H1 (cell line): ENCODE data around the gene SMARCAL1. TPM values are rescaled to one million over a fixed set of nuclear protein-coding genes. Genes with fewer than 3 reads are reported as not detected.

Source experiments
- CTCF ChIA-PET: fragments of 300-600 bp; sonication (Branson Sonifier 250); formaldehyde crosslinking; loops from one replicate; lab custom pipeline; 2021; ENCODE audit not compliant: partially characterized antibody; lab: Charles Lee
- POLR2A ChIA-PET: fragments of 300-600 bp; sonication (Branson Sonifier 250); formaldehyde crosslinking; loops from one replicate; lab custom pipeline; 2021; ENCODE audit warnings: inconsistent platforms; ENCODE audit not compliant: partially characterized antibody; lab: Charles Lee
- DNase-seq, 2 experiments: peaks; one replicate each; pipeline versions ENCODE4 v3.0.0 to v3.0.0-alpha.2; 2010 to 2022; ENCODE audit warnings: low spot score in 2 of 2, low read depth in 1 of 2, mixed read lengths in 1 of 2
- FAIRE-seq: peaks from 2 replicates; lab custom pipeline; 2011; peaks lifted over from hg19 to GRCh38; lab: Jason Lieb, UNC
- H2AFZ ChIP-seq: 2 replicates; pipeline ENCODE4 v1.8.1; 2012; ENCODE audit warnings: low read length, inconsistent platforms
- H2AK5ac ChIP-seq: 2 replicates; pipeline ENCODE4 v1.6.1; 2013; ENCODE audit warnings: low read depth, low read length
- H2BK120ac ChIP-seq: replicated peaks from 2 replicates; pipeline ENCODE3; 2013; ENCODE audit warnings: low read depth, low read length, inconsistent platforms
- H2BK12ac ChIP-seq: 2 replicates; pipeline ENCODE4 v1.6.1; 2013; ENCODE audit warnings: low read depth, low read length
- H2BK15ac ChIP-seq: 2 replicates; pipeline ENCODE4 v1.6.1; 2013; ENCODE audit warnings: low read length
- H2BK20ac ChIP-seq: 2 replicates; pipeline ENCODE4 v1.6.1; 2013; ENCODE audit warnings: low read length
- H2BK5ac ChIP-seq: 2 replicates; pipeline ENCODE4 v1.6.1; 2013; ENCODE audit warnings: low read depth, low read length
- H3K14ac ChIP-seq: 2 replicates; pipeline ENCODE4 v1.6.1; 2013; ENCODE audit warnings: inconsistent platforms; ENCODE audit not compliant: insufficient read length
- H3K18ac ChIP-seq: 2 replicates; pipeline ENCODE4 v1.6.1; 2013; ENCODE audit warnings: low read length; ENCODE audit errors: extremely low read depth
- H3K23ac ChIP-seq: 2 replicates; pipeline ENCODE4 v1.6.1; 2013; ENCODE audit warnings: inconsistent platforms; ENCODE audit not compliant: insufficient read length
- H3K23me2 ChIP-seq: 2 replicates; pipeline ENCODE4 v1.6.1; 2013; ENCODE audit warnings: low read depth, low read length
- H3K27ac ChIP-seq: 2 replicates; pipeline ENCODE4 v1.6.1; 2011; ENCODE audit warnings: low read depth, low read length, inconsistent platforms
- H3K27me3 ChIP-seq, 4 experiments: replicated peaks in 1 of 4; 1 replicate in 1 of 4; 2 replicates in 3 of 4; pipeline versions ENCODE4 v1.6.1 to v1.8.1; 2011 to 2013; ENCODE audit warnings: low read length in 3 of 4, mild to moderate bottlenecking in 3 of 4, inconsistent platforms in 2 of 4, mixed read lengths in 2 of 4, moderate library complexity in 1 of 4; ENCODE audit not compliant: control insufficient read depth in 3 of 4, insufficient read depth in 3 of 4; ENCODE audit errors: extremely low read depth in 1 of 4
- H3K36me3 ChIP-seq, 4 experiments: 2 replicates each; pipeline versions ENCODE4 v1.6.1 to v1.8.1; 2011 to 2013; ENCODE audit warnings: mild to moderate bottlenecking in 4 of 4, low read length in 3 of 4, moderate library complexity in 2 of 4, control low read depth in 1 of 4, inconsistent platforms in 1 of 4; ENCODE audit not compliant: insufficient read depth in 4 of 4, control insufficient read depth in 2 of 4
- H3K4ac ChIP-seq: replicated peaks from 2 replicates; pipeline ENCODE3; 2013; ENCODE audit warnings: low read length, low read depth, mixed read lengths, inconsistent platforms; ENCODE audit not compliant: insufficient read length
- H3K4me1 ChIP-seq, 4 experiments: replicated peaks in 1 of 4; 1 replicate in 1 of 4; 2 replicates in 3 of 4; pipeline versions ENCODE4 v1.6.1 to v1.8.1; 2011 to 2013; ENCODE audit warnings: low read length in 3 of 4, inconsistent platforms in 2 of 4, mixed read lengths in 1 of 4; ENCODE audit not compliant: insufficient read depth in 4 of 4, control insufficient read depth in 3 of 4
- H3K4me2 ChIP-seq, 2 experiments: 2 replicates each; pipeline versions ENCODE4 v1.6.1 to v1.8.1; 2011 to 2013; ENCODE audit warnings: low read depth in 2 of 2, low read length in 2 of 2, control low read depth in 1 of 2, inconsistent platforms in 1 of 2, mild to moderate bottlenecking in 1 of 2; ENCODE audit not compliant: insufficient read depth in 1 of 2
- H3K4me3 ChIP-seq, 4 experiments: fragments of 200-600, 300-600 bp in 1 of 4; sonication (generic), shearing (Covaris generic), sonication (Bioruptor Twin) in 1 of 4; 2 replicates each; pipeline versions ENCODE4 v1.5.1 to v1.8.1; 2011 to 2016; ENCODE audit warnings: low read length in 4 of 4, low read depth in 3 of 4, control low read depth in 2 of 4, inconsistent platforms in 2 of 4, mild to moderate bottlenecking in 2 of 4, mixed read lengths in 1 of 4, moderate library complexity in 1 of 4; ENCODE audit not compliant: insufficient read depth in 2 of 4; ENCODE audit errors: extremely low read depth in 1 of 4
- H3K56ac ChIP-seq: replicated peaks from 2 replicates; pipeline ENCODE3; 2013; ENCODE audit warnings: low read depth, mild to moderate bottlenecking, mixed read lengths, low read length, inconsistent platforms; ENCODE audit not compliant: insufficient read length
- H3K79me1 ChIP-seq: 2 replicates; pipeline ENCODE4 v1.6.1; 2013; ENCODE audit warnings: low read depth, low read length, control low read depth
- H3K79me2 ChIP-seq, 2 experiments: 2 replicates each; pipeline versions ENCODE4 v1.6.1 to v1.8.1; 2012 to 2013; ENCODE audit warnings: low read length in 2 of 2, mild to moderate bottlenecking in 2 of 2, inconsistent platforms in 1 of 2; ENCODE audit not compliant: insufficient read depth in 2 of 2, control insufficient read depth in 1 of 2
- H3K9ac ChIP-seq, 4 experiments: replicated peaks in 1 of 4; 1 replicate in 1 of 4; 2 replicates in 3 of 4; pipeline versions ENCODE4 v1.6.1 to v1.8.1; 2011 to 2013; ENCODE audit warnings: low read depth in 3 of 4, low read length in 3 of 4, control low read depth in 2 of 4, mild to moderate bottlenecking in 2 of 4, moderate library complexity in 2 of 4, inconsistent platforms in 1 of 4; ENCODE audit errors: extremely low read depth in 1 of 4
- H3K9me3 ChIP-seq, 2 experiments: 2 replicates each; pipeline versions ENCODE4 v1.6.1 to v1.8.1; 2012 to 2013; ENCODE audit warnings: mild to moderate bottlenecking in 2 of 2, moderate library complexity in 2 of 2, control low read depth in 1 of 2, inconsistent platforms in 1 of 2, low read depth in 1 of 2, low read length in 1 of 2, mixed read lengths in 1 of 2; ENCODE audit not compliant: insufficient read depth in 2 of 2
- H4K20me1 ChIP-seq, 2 experiments: replicated peaks in 1 of 2; 2 replicates each; pipeline versions ENCODE3 to v1.8.1; 2011 to 2013; ENCODE audit warnings: inconsistent platforms in 2 of 2, low read length in 2 of 2, mild to moderate bottlenecking in 1 of 2; ENCODE audit not compliant: insufficient read depth in 2 of 2, control insufficient read depth in 1 of 2
- H4K5ac ChIP-seq: 2 replicates; pipeline ENCODE4 v1.6.1; 2013; ENCODE audit warnings: low read length, low read depth, mixed read lengths, inconsistent platforms; ENCODE audit not compliant: insufficient read length
- H4K8ac ChIP-seq: 2 replicates; pipeline ENCODE4 v1.8.0; 2013; ENCODE audit warnings: mild to moderate bottlenecking, moderate library complexity, low read length, inconsistent platforms; ENCODE audit not compliant: insufficient read depth; ENCODE audit errors: extremely low read depth
- H4K91ac ChIP-seq: replicated peaks from 2 replicates; pipeline ENCODE3; 2013; ENCODE audit warnings: low read length, mixed read lengths, inconsistent platforms; ENCODE audit not compliant: insufficient read length
- NRF1 ChIP-seq: IDR thresholded peaks from 2 replicates; pipeline ENCODE4 v1.6.1; 2011; ENCODE audit warnings: mild to moderate bottlenecking, low read depth, low read length, improper control_type of control experiment
- WGBS, 2 experiments: shearing (Covaris generic) in 1 of 2; methylation state at CpG; one replicate each; pipeline versions ENCODE4 v1.1.6 to v1.1.7; 2013 to 2015; ENCODE audit warnings: low lambda C conversion rate in 2 of 2, mixed read lengths in 2 of 2, inconsistent platforms in 1 of 2, low coverage in 1 of 2, missing lambda C conversion rate in 1 of 2; ENCODE audit not compliant: insufficient replicate concordance in 2 of 2, insufficient coverage in 1 of 2, insufficient read length in 1 of 2; ENCODE audit errors: extremely low coverage in 1 of 2, missing lambda C conversion rate in 1 of 2; 5-methylcytosine and 5-hydroxymethylcytosine counted together
- polyA plus RNA-seq, 7 experiments: library from polyadenylated mRNA; depleted of rRNA in 3 of 7; stranded (reverse) in 5 of 7; unstranded in 2 of 7; fragments of >200 nt in 5 of 7; fragments of 200-250 nt in 2 of 7; gene quantifications; 1 replicate in 5 of 7; 2 replicates in 1 of 7; 4 replicates in 1 of 7; pipeline versions ENCODE4 v1.2.1 to v1.2.3, GENCODE V29; 2011 to 2013; ENCODE audit warnings: missing spikeins in 2 of 7, mixed read lengths in 2 of 7
- total RNA-seq: library from RNA; stranded (reverse); fragmentation: NEBNext Ultra II Directional; extraction: Animal tissue kit (Norgen Biotek cat#: 25700); gene quantifications from 2 replicates; pipeline ENCODE4 v1.2.1, GENCODE V29; 2021

The SMARCAL1 gene
- total and polyA plus RNA-seq, 2 of the 8 experiments (the other 6 are each of a cell fraction or from before 2014, with no cell fraction given): 17.6 to 17.9 TPM

DNA sequence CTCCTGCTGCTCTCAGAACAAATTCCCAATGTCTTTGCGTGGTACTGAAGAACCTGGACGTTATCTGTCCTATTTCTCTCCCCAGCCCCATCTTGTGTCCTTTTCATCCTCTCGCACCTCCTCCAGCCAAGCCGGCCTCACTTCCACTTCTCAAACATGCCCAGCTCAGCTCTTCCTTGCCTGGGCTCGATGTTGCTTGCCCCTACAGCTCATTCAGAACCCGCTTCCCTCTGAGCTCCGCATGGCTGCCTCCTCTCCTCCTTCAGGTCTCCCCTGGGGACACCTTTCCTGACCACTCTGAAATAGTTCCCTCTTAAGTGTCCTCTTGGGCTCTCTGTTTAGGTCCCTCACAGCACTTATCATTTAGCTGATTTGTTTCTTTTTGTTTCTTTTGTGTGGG, 6.7 kb upstream of the SMARCAL1 start:
- H3K27ac ChIP-seq: no peak overlapping the region
- FAIRE-seq: no peak
- H3K27me3 ChIP-seq: no peaks in the 10 kb centered on the region
- ChIA-PET POLR2A (interaction anchor here (4.1 kb wide), 1 partner anchor 93 kb away, joined by 20 read pairs; the partner anchor contains the start of gene RPL37A), CTCF (interaction anchor here (0.6 to 9.4 kb wide), 21 partner anchors 9 to 221 kb away, joined by 3 to 105 read pairs (median 6); partner anchors contain the start of genes MARCHF4 and SMARCAL1)
- no peak overlapping the region for H3K18ac ChIP-seq
- no peak overlapping the region for H3K56ac ChIP-seq
- H3K14ac ChIP-seq: no peak overlapping the region
- H2BK5ac ChIP-seq: no peak overlapping the region
- H3K9me3 ChIP-seq: no peaks in the 10 kb centered on the region
- 95% methylated on average over 7 of the region's 7 CpGs; no CpG with 5 or more reads in 1 of the 2 experiments for whole genome bisulfite sequencing, 2 experiments
- no peak overlapping the region for H4K8ac ChIP-seq
- no peak overlapping the region for H2AK5ac ChIP-seq
- H3K4me3 ChIP-seq: no peak overlapping the region
- H3K4ac ChIP-seq: no peak overlapping the region
- H2BK15ac ChIP-seq: no peak overlapping the region
- no peak overlapping the region for H3K4me2 ChIP-seq
- 0 out of 2 replicates have a peak overlapping the region, but pooled peaks have one; percentile 13 for H2AFZ ChIP-seq
- peaks cover 2 to 6% (median 3%) of the 10 kb centered on the region in 4 experiments; a peak in 6 of 7 replicates for H3K4me1 ChIP-seq
- no peak overlapping the region for H2BK20ac ChIP-seq
- H3K23ac ChIP-seq: no peak overlapping the region
- no peak overlapping the region for H3K9ac ChIP-seq
- no peak for TF ChIP-seq NRF1
- H4K91ac ChIP-seq: no peak overlapping the region
- no peaks in the 10 kb centered on the region for H3K79me1 ChIP-seq
- no peak overlapping the region for H2BK12ac ChIP-seq
- no peaks in the 10 kb centered on the region for H3K36me3 ChIP-seq
- no peak overlapping the region for H2BK120ac ChIP-seq
- H3K23me2 ChIP-seq: no peaks in the 10 kb centered on the region
- no peaks in the 10 kb centered on the region for H3K79me2 ChIP-seq
- H4K5ac ChIP-seq: no peak overlapping the region
- H4K20me1 ChIP-seq: no peaks in the 10 kb centered on the region
- no peak for DNase-seq
